Measurements from ENCODE around the gene ADGRD1. TPM values are rescaled to one million over a fixed set of nuclear protein-coding genes. Genes with fewer than 3 reads are reported as not detected.
A peak's percentile ranks its signal among the peaks of the same experiment; 100 is the strongest.

The ADGRD1 gene
- polyA plus RNA-seq, 1 donor, result 84.8 TPM

DNA sequence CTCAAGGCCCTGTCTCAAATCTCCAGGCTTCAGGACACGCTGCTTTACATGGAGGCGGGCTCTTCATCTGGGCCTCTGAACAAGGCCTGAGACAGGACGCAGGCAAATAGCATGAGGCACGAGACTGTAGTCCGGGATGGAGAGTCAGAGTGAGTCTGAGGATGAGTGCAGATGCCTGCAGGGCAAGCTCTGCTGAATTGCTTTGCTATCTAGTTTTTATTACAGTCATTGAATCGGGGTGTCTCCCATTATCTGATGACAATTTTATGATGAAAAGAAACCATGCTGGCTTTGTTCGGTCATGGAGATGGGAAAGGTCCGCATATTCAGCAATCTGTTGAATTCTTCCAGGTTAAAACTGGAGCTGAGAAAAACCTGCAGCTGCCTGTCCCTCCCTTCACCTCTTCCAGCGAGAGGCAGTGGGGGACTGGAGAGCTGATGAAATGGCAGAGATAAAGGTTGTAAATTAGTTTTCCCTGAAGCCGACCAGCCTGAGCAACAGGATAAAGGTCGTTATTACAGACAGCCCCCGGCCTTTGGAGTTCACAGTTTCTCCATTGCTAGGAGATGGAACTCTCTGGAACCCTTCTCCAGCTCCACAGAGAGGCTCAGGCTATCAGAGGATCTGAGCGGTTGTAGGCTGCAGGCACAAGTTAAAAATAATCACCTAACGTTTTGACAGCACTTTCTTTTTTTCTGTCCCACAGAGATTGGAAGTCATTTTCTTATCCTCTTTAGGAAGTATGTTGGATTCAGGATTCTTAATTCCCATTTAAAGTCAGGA is 1.3 kb upstream of the ADGRD1 start:
- 20% methylated on average over 1 of the region's 14 CpGs for WGBS (ENCODE audit: insufficient coverage, low lambda C conversion rate)
- Histone ChIP-seq H3K9me3 (ENCODE audit: control insufficient read depth, low read depth, low read length) (no peaks in the 10 kb centered on the region), H3K36me3 (ENCODE audit: control insufficient read depth, insufficient read depth, low read length) (peaks cover 3% of the 10 kb centered on the region), H3K4me3 (ENCODE audit: low read length) (peak overlapping the region; percentile 64), H3K4me1 (ENCODE audit: control insufficient read depth, insufficient read depth, low read length) (peaks cover 27% of the 10 kb centered on the region), H3K27ac (ENCODE audit: low read length) (peak overlapping the region; percentile 86), H3K27me3 (ENCODE audit: control insufficient read depth, insufficient read depth, low read length) (no peaks in the 10 kb centered on the region)
- peak; percentile 91 to 94 for DNase-seq

DNA sequence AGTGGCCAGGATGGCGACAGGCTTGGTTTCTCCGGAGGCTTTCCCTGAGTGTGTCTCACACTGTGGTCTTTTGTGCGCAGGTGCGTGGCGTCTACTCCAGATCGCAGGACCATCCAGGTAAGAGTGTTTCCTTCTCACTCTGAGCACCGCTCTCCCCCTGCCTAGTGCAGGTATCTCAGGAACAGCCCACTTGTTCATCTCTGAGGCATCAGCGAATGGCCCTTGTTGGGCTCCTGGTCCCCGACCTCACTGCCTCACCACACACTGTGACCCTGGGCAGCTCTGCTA is 781 bp downstream of the ADGRD1 start:
- Histone ChIP-seq H3K9me3 (ENCODE audit: control insufficient read depth, low read depth, low read length) (no peaks in the 10 kb centered on the region), H3K36me3 (ENCODE audit: control insufficient read depth, insufficient read depth, low read length) (peaks cover 9% of the 10 kb centered on the region), H3K27ac (ENCODE audit: low read length) (peak overlapping the region; percentile 86), H3K27me3 (ENCODE audit: control insufficient read depth, insufficient read depth, low read length) (no peaks in the 10 kb centered on the region), H3K4me1 (ENCODE audit: control insufficient read depth, insufficient read depth, low read length) (peaks cover 27% of the 10 kb centered on the region), H3K4me3 (ENCODE audit: low read length) (peak overlapping the region; percentile 64)
- DNase-seq, result peak; percentile 57 to 87
- WGBS (ENCODE audit: insufficient coverage, low lambda C conversion rate), result no CpG with 5 or more reads among the region's 9 CpGs

DNA sequence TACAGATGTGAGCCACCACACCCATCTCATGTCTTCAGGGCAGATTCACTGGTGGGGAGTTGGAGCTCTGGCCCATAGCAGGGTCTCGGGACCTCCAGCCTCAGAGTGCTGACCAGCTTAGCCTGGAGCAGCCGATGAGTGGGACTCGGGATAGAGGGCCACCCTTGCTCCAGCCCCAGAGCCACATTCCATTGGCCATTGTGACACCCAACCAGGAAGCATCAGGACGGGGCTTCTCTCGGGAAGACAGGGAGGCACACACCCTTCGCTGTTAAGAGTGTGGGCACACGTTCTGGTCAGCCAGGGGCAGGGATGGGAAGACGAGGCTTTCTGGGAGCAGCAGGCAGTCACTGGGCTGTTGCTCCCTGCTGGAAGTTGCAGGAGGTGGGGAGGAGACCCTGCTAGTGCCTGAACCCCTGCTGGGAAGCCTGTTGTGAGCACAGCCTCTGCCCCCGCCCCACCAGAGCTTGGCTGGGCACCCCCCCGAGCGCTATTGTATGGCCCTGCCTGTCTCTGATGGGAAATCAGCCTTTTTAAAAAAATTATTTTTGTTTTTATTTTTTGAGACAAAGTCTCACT is 1.6 kb downstream of the ADGRD1 start:
- H3K27me3 ChIP-seq (ENCODE audit: control insufficient read depth, insufficient read depth, low read length), result no peaks in the 10 kb centered on the region
- H3K4me1 ChIP-seq (ENCODE audit: control insufficient read depth, insufficient read depth, low read length), result peaks cover 27% of the 10 kb centered on the region
- DNase-seq, result peak; percentile 30 to 67
- H3K4me3 ChIP-seq (ENCODE audit: low read length), result peak overlapping the region; percentile 64
- WGBS (ENCODE audit: insufficient coverage, low lambda C conversion rate), result no CpG with 5 or more reads among the region's 11 CpGs
- H3K36me3 ChIP-seq (ENCODE audit: control insufficient read depth, insufficient read depth, low read length), result peaks cover 9% of the 10 kb centered on the region
- no peaks in the 10 kb centered on the region for H3K9me3 ChIP-seq (ENCODE audit: control insufficient read depth, low read depth, low read length)
- peak overlapping the region; percentile 26 for H3K27ac ChIP-seq (ENCODE audit: low read length)

DNA sequence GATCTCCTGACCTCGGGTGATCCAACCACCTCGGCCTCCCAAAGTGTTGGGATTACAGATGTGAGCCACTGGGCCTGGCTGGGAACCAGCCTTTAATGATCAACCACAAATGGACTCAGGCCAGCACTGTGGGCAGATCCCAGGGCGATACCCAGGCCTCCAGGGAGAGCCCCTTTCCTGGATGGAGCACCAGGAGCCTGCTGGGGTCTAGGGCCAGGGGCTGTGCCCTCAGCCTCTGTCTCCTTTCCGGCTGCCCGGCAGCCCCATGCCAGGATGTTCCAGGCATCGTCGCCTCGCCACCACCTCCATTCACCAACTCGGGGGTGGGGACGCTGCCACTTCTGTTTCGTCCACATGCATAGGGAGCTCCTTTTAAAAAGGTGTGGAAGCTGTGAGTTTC is 2.3 kb downstream of the ADGRD1 start:
- Histone ChIP-seq H3K9me3 (ENCODE audit: control insufficient read depth, low read depth, low read length) (no peaks in the 10 kb centered on the region), H3K27me3 (ENCODE audit: control insufficient read depth, insufficient read depth, low read length) (no peaks in the 10 kb centered on the region), H3K27ac (ENCODE audit: low read length) (no peak overlapping the region), H3K36me3 (ENCODE audit: control insufficient read depth, insufficient read depth, low read length) (peaks cover 13% of the 10 kb centered on the region), H3K4me1 (ENCODE audit: control insufficient read depth, insufficient read depth, low read length) (peaks cover 22% of the 10 kb centered on the region), H3K4me3 (ENCODE audit: low read length) (no peak overlapping the region)
- WGBS (ENCODE audit: insufficient coverage, low lambda C conversion rate), result 100% methylated on average over 1 of the region's 11 CpGs
- no peak for DNase-seq

DNA sequence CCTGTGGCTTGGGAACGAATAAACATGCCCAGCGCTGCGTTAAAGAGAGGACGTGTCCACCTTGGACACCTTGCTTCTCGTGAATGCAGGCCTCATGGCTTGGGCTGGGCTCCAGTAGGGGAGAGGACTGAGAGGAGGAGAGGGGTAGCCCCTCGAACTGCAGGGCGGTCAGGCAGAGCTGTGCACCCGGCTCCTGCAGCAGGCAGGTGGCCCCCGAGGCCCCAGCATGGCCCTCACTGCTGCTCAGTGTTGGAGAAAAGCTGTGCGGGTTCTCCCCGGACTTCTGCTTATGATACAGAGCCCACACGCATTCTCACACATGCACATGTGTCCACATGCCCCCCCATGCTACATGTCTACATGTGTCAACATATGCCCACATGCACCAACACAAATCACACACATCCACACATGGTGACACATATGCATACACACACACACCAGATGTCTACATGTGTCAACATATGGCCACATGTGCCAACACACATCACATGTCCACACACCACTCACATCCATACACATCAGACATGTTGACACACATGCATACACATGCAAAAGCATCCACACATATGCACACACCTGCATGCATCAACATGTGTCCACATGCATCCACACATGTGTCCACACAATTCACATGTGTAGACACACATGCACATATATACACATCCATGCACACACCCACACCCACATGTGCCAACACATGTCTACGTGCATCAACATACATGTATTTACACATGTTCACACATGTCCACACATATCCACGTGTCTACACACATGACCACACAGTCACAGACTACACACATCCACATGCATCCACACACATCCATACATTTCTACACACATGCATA is 3.0 kb downstream of the ADGRD1 start:
- Histone ChIP-seq H3K4me1 (ENCODE audit: control insufficient read depth, insufficient read depth, low read length) (peaks cover 16% of the 10 kb centered on the region), H3K27ac (ENCODE audit: low read length) (no peak overlapping the region), H3K9me3 (ENCODE audit: control insufficient read depth, low read depth, low read length) (no peaks in the 10 kb centered on the region), H3K36me3 (ENCODE audit: control insufficient read depth, insufficient read depth, low read length) (peaks cover 17% of the 10 kb centered on the region), H3K4me3 (ENCODE audit: low read length) (no peak overlapping the region), H3K27me3 (ENCODE audit: control insufficient read depth, insufficient read depth, low read length) (no peaks in the 10 kb centered on the region)
- DNase-seq, result no peak
- no CpG with 5 or more reads among the region's 14 CpGs for WGBS (ENCODE audit: insufficient coverage, low lambda C conversion rate)

DNA sequence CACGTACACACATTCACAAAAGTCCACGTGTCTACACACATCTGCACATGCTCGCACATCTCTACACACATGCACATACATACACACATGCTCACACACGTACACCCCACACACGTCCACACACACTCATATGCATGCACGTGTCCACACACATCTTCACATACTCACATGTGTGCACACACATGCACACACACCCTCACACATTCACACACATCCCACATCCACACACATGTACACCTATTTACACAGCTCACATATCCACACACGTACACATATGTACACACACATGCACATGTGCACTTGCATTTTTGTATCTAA is 3.6 kb downstream of the ADGRD1 start:
- no peaks in the 10 kb centered on the region for H3K27me3 ChIP-seq (ENCODE audit: control insufficient read depth, insufficient read depth, low read length)
- no peak for DNase-seq
- H3K27ac ChIP-seq (ENCODE audit: low read length), result no peak overlapping the region
- H3K9me3 ChIP-seq (ENCODE audit: control insufficient read depth, low read depth, low read length), result no peaks in the 10 kb centered on the region
- WGBS (ENCODE audit: insufficient coverage, low lambda C conversion rate), result 93% methylated on average over 4 of the region's 7 CpGs
- peaks cover 17% of the 10 kb centered on the region for H3K36me3 ChIP-seq (ENCODE audit: control insufficient read depth, insufficient read depth, low read length)
- H3K4me3 ChIP-seq (ENCODE audit: low read length), result no peak overlapping the region
- peaks cover 12% of the 10 kb centered on the region for H3K4me1 ChIP-seq (ENCODE audit: control insufficient read depth, insufficient read depth, low read length)

DNA sequence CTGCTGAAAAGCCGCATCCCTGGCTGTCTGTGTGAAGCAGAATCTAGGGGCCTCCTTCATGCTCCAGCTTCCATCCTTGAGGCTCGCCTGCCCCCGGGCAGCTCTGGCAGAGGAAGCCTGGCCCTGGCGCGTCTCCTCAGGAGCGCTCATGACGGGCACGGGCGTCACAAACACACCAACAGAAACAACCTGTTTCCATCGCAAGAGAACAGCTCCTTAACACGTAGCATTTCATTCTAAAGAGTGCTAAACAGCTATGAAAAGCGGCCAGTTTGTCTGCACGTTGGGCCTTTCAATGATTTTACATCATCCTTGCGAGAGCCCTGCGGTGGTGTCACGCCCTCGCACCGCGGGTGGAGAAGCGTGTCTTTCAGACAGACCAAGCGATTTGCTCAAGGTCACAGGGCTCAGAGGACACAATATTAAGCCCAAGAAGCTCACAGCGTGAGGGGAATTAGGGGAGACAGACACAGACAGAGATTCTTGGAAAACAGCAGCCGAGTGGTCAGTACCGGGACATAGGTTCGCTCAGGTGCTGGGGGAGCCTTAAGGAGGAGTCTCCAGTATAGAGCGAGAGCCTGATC is 4.9 kb downstream of the ADGRD1 start:
- no peaks in the 10 kb centered on the region for H3K27me3 ChIP-seq (ENCODE audit: control insufficient read depth, insufficient read depth, low read length)
- no peaks in the 10 kb centered on the region for H3K9me3 ChIP-seq (ENCODE audit: control insufficient read depth, low read depth, low read length)
- DNase-seq, result no peak
- H3K4me3 ChIP-seq (ENCODE audit: low read length), result no peak overlapping the region
- WGBS (ENCODE audit: insufficient coverage, low lambda C conversion rate), result no CpG with 5 or more reads among the region's 26 CpGs
- H3K4me1 ChIP-seq (ENCODE audit: control insufficient read depth, insufficient read depth, low read length), result peaks cover under 1% of the 10 kb centered on the region
- H3K36me3 ChIP-seq (ENCODE audit: control insufficient read depth, insufficient read depth, low read length), result peaks cover 17% of the 10 kb centered on the region
- H3K27ac ChIP-seq (ENCODE audit: low read length), result no peak overlapping the region

DNA sequence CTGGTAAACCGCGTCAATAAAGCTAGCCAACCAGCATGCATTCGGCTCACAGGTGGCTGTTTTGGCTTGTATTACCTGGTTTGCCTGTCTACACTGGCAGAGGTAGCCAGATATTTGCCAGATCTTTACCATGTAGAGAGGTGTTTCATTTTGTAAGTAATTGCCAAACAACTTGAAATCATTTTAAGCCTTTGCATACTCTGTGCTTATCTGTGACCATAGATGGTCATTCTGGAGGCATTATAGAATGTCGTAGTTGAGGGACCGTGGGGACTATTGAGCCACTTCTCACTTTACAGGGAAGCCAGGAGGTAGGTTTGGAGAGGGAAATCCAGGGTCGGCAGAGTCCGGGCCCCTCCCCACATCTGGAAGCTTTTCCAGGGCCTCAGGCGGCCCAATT is 5.9 kb downstream of the ADGRD1 start:
- WGBS (ENCODE audit: insufficient coverage, low lambda C conversion rate), result no CpG with 5 or more reads among the region's 8 CpGs
- H3K4me1 ChIP-seq (ENCODE audit: control insufficient read depth, insufficient read depth, low read length), result no peaks in the 10 kb centered on the region
- peaks cover 17% of the 10 kb centered on the region for H3K36me3 ChIP-seq (ENCODE audit: control insufficient read depth, insufficient read depth, low read length)
- no peaks in the 10 kb centered on the region for H3K27me3 ChIP-seq (ENCODE audit: control insufficient read depth, insufficient read depth, low read length)
- no peaks in the 10 kb centered on the region for H3K9me3 ChIP-seq (ENCODE audit: control insufficient read depth, low read depth, low read length)
- H3K4me3 ChIP-seq (ENCODE audit: low read length), result no peak overlapping the region
- H3K27ac ChIP-seq (ENCODE audit: low read length), result no peak overlapping the region
- no peak for DNase-seq

DNA sequence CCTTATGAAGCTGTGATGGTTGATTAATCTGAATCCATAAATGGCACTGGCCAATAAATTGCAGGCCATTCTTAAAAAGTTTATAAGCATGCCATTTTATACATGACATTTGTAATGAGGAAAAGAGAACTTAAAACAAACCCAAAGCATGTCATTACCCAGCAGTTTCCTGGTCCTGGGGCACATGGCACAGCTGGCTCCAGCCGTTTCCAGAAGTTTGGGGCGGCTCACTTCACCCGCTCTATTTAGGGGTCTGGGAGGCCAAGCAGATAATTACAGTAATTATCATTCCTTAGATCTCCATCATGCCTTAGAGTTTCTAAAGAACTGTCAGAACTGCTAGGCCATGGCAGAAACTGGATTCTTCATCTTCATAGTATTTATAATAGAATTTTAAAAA is 6.4 kb downstream of the ADGRD1 start:
- DNase-seq, result no peak
- H3K36me3 ChIP-seq (ENCODE audit: control insufficient read depth, insufficient read depth, low read length), result peaks cover 17% of the 10 kb centered on the region
- no peak overlapping the region for H3K4me3 ChIP-seq (ENCODE audit: low read length)
- no peaks in the 10 kb centered on the region for H3K9me3 ChIP-seq (ENCODE audit: control insufficient read depth, low read depth, low read length)
- no peak overlapping the region for H3K27ac ChIP-seq (ENCODE audit: low read length)
- H3K27me3 ChIP-seq (ENCODE audit: control insufficient read depth, insufficient read depth, low read length), result no peaks in the 10 kb centered on the region
- H3K4me1 ChIP-seq (ENCODE audit: control insufficient read depth, insufficient read depth, low read length), result no peaks in the 10 kb centered on the region
- no CpG with 5 or more reads among the region's 3 CpGs for WGBS (ENCODE audit: insufficient coverage, low lambda C conversion rate)

DNA sequence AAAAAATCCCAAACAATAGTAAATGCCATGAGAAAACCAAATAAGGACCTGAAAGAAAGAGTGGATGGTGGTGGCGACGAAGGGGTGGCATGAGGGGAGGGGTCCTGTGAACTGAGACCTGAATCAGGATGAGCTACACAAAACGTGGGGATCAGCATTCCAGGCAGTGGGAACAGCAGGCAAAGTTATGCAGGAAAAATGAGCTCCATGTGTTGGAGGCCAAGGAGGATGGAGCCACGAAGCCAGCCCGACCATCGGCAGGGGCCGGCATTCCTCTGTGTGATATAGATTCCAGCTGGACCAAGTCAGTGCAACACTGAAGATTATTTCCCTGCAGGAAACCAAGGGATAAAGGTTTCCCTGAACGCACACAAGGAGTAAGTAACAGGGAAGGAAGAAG is 7.1 kb downstream of the ADGRD1 start:
- no peaks in the 10 kb centered on the region for H3K9me3 ChIP-seq (ENCODE audit: control insufficient read depth, low read depth, low read length)
- H3K36me3 ChIP-seq (ENCODE audit: control insufficient read depth, insufficient read depth, low read length), result peaks cover 17% of the 10 kb centered on the region
- H3K4me1 ChIP-seq (ENCODE audit: control insufficient read depth, insufficient read depth, low read length), result no peaks in the 10 kb centered on the region
- no peak overlapping the region for H3K27ac ChIP-seq (ENCODE audit: low read length)
- H3K27me3 ChIP-seq (ENCODE audit: control insufficient read depth, insufficient read depth, low read length), result no peaks in the 10 kb centered on the region
- no peak overlapping the region for H3K4me3 ChIP-seq (ENCODE audit: low read length)
- no peak for DNase-seq
- WGBS (ENCODE audit: insufficient coverage, low lambda C conversion rate), result 100% methylated on average over 3 of the region's 8 CpGs

Data from large intestine (tissue), 3 donors.